Stomach smooth muscle (tissue), 2 donors: ENCODE data around the gene FAM174C.

Source experiments
- H3K27ac ChIP-seq: one replicate; pipeline ENCODE4 v1.7.0; 2013; ENCODE audit warnings: mild to moderate bottlenecking, low read length, inconsistent platforms
- H3K27me3 ChIP-seq, 2 donors: one replicate each; pipeline ENCODE4 v1.7.0; 2013; ENCODE audit warnings: low read length in 2 of 2; ENCODE audit not compliant: insufficient read depth in 2 of 2, control insufficient read depth in 1 of 2
- H3K36me3 ChIP-seq, 2 donors: one replicate each; pipeline ENCODE4 v1.7.0; 2013; ENCODE audit warnings: low read length in 2 of 2; ENCODE audit not compliant: control insufficient read depth in 2 of 2, insufficient read depth in 2 of 2
- H3K4me1 ChIP-seq: one replicate; pipeline ENCODE4 v1.7.0; 2013; ENCODE audit warnings: low read length; ENCODE audit not compliant: control insufficient read depth, insufficient read depth
- H3K4me3 ChIP-seq, 2 donors: one replicate each; pipeline ENCODE4 v1.7.0; 2013; ENCODE audit warnings: low read length in 2 of 2
- H3K9ac ChIP-seq, 2 donors: one replicate each; pipeline ENCODE4 v1.7.0; 2013; ENCODE audit warnings: low read length in 2 of 2, mild to moderate bottlenecking in 1 of 2
- H3K9me3 ChIP-seq, 2 donors: one replicate each; pipeline ENCODE4 v1.7.0; 2013; ENCODE audit warnings: low read length in 2 of 2; ENCODE audit not compliant: control insufficient read depth in 2 of 2
- donor health status: healthy.
- donor health status: Pancreatic carcinoma.

The FAM174C gene

DNA sequence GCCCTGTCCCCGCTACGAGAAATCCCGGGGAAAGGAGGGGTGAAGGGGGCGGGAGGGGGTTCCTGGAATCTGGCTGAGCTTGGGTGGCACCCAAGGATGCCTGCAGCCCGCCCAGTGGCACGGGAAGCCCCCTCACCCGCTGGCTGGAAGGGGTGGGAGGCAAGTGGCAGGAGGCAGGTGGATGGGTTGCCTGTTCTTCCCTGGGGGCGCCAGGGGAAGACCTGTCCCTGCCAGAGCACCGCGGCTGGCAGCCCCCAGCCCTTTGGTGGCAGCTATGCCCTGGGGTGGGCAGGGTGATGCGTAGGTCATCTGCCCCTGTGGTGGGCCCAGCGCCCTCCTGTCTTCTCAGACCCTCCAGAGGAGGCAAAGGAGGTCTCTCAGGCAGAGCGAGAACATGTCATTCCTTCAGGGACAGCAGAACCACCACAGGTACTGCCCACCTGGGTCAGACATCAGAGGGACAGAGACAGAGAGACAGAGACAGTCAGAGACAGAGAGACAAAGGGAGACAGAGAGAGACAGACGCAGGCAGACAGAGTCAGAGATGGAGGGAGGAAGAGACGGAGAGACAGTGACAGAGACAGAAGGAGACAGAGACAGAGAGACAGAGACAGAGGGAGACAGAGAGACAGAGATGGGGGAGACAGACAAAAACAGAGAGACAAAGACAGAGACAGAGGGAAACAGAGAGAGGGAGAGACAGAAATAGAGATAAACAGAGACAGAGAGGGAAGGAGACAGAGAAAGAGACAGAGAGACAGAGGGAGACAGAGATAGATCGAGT, 47.1 kb downstream of the FAM174C start:
- H3K9me3 ChIP-seq, result no peaks in the 10 kb centered on the region
- H3K4me1 ChIP-seq, result peaks cover 8% of the 10 kb centered on the region
- H3K4me3 ChIP-seq, result no peak overlapping the region
- H3K27ac ChIP-seq, result no peak overlapping the region
- H3K36me3 ChIP-seq, result no peaks in the 10 kb centered on the region
- peaks cover 15 to 23% of the 10 kb centered on the region in 2 donors for H3K27me3 ChIP-seq
- no peak overlapping the region for H3K9ac ChIP-seq

DNA sequence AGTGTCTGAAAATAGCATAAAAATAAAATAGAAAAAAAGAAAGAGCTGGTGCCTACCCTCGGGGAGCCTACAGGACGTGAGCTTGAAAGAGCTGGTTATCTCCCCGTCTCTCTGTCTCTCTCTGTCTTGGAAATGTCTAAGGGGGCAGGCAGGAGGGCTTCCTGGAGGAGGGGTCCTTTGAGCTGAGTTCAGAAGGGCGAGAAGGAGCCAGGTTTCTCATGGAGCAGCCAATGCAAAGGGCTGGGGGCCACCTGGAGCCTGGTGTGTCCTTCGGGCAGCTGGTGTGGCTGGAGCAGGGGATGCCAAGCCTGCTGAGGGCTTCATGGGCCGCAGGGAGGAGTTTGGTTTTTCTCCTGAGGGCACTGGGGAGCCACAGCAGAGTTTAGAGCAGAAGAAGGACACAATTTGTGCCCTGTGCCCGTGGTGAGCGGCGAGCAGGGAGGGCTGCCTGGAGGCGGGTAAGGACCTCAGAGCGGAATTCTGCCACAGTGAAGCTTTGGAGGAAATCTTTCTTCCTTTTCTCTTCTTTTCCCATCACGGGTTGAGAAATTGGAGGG, 49.0 kb downstream of the FAM174C start:
- Histone ChIP-seq H3K9me3 (no peaks in the 10 kb centered on the region), H3K27me3 (peaks cover 15 to 18% of the 10 kb centered on the region in 2 donors), H3K27ac (no peak overlapping the region), H3K36me3 (no peaks in the 10 kb centered on the region), H3K4me3 (peak overlapping the region in 1 of 2 donors; percentile 60), H3K4me1 (peaks cover 8% of the 10 kb centered on the region), H3K9ac (no peak overlapping the region)

DNA sequence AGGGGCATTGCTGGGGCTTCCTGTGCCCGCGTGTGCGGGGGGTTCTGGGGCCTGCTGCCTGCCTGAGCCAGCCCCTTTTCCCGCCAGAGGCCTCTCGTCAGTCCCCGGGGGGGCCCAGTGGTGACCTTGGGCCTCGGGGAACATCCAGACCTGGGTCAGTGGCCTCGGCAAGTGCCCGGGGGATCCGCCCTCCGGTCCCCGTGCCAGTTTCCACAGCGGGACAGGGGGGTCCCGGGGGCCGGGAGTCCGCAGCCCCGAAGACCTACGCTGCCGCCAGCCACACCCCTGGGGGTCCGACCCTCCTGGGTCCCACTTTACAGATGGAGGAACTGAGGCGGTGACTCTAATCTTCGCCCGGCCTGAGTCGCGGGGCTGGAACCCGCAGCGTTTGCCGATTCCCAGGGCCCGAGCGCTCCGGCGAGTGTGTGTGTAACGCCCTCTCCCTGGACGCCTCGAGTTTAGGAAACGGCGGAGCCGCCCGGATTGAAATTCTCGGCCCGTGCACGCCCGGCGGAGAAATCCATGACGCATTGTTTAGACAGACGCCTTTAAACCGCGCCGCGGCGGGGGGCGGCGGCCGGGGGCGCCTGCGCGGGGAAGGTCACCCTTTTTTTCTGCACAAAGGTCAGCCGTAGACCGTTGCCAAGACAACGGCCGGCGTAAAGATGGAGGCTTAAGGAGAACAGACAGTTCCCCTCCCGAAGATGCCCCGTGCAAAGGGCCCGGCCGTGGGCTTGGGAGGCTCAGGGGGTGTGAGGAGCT, 49.7 kb downstream of the FAM174C start:
- no peaks in the 10 kb centered on the region for H3K9me3 ChIP-seq
- H3K27ac ChIP-seq, result no peak overlapping the region
- H3K4me3 ChIP-seq, result peak overlapping the region; percentile 36 to 60
- no peaks in the 10 kb centered on the region for H3K36me3 ChIP-seq
- peaks cover 8% of the 10 kb centered on the region for H3K4me1 ChIP-seq
- H3K9ac ChIP-seq, result peak overlapping the region; percentile 36 to 38
- H3K27me3 ChIP-seq, result peaks cover 15 to 19% of the 10 kb centered on the region in 2 donors

DNA sequence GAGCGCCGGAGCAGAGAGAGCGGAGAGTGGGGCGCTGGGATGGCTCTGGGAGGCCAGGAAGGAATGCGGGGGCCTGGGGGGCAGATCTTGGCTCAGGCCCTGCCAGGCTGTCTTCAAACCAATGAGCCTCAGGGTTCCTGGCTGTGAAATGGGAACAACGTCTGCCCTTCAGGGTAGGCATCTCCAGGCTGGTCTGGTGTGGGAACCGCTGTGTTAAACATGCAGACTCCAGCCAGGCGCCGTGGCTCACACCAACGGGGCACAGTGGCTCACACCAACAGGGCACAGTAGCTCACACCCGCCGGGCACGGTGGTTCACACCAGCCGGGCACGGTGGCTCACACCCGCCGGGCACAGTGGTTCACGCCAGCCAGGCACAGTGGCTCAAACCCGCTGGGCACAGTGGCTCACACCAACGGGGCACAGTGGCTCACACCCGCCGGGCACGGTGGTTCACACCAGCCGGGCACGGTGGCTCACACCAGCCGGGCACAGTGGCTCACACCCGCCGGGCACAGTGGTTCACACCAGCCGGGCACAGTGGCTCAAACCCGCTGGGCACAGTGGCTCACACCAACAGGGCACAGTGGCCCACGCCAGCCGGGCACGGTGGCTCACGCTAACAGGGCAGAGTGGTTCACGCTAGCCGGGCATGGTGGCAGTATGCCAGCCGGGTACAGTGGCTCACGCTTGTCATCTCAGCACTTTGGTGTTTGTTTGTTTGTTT, 50.4 kb downstream of the FAM174C start:
- peak overlapping the region; percentile 36 to 60 for H3K4me3 ChIP-seq
- H3K9ac ChIP-seq, result peak overlapping the region in 1 of 2 donors; percentile 38
- no peaks in the 10 kb centered on the region for H3K9me3 ChIP-seq
- peaks cover 18 to 19% of the 10 kb centered on the region in 2 donors for H3K27me3 ChIP-seq
- no peak overlapping the region for H3K27ac ChIP-seq
- no peaks in the 10 kb centered on the region for H3K36me3 ChIP-seq
- H3K4me1 ChIP-seq, result peaks cover 8% of the 10 kb centered on the region

DNA sequence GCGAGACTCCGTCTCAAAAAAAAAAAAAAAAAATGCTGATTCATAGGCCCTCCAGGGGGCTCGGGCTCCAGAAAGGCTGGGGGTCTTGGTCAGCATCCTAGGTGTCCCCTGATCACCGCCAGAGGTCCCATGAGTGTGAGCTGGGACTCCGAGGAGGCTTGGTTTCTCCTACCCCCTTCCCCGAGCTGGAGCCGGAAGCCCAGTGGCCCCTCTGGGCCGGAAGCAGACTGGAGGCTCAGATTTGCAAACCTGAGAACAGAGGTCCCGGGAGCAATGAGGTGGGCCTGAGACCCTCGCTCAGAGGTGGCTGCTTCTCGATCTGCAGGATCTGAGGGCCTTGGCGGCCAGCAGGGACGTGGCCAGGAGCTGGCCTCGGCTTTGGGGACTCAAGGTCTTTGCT, 51.8 kb downstream of the FAM174C start:
- Histone ChIP-seq H3K27ac (no peak overlapping the region), H3K4me3 (no peak overlapping the region), H3K36me3 (no peaks in the 10 kb centered on the region), H3K4me1 (peaks cover 8% of the 10 kb centered on the region), H3K9ac (no peak overlapping the region), H3K27me3 (peaks cover 13 to 18% of the 10 kb centered on the region in 2 donors), H3K9me3 (no peaks in the 10 kb centered on the region)
